ENCODE measurements around the gene NGEF. TPM values are rescaled to one million over a fixed set of nuclear protein-coding genes. Genes with fewer than 3 reads are reported as not detected.

Gene NGEF
- total and polyA plus RNA-seq, 10 of the 15 experiments (the other 5 are each of a cell fraction or from before 2014, with no cell fraction given), result 0.12 TPM; not detected in 9

DNA sequence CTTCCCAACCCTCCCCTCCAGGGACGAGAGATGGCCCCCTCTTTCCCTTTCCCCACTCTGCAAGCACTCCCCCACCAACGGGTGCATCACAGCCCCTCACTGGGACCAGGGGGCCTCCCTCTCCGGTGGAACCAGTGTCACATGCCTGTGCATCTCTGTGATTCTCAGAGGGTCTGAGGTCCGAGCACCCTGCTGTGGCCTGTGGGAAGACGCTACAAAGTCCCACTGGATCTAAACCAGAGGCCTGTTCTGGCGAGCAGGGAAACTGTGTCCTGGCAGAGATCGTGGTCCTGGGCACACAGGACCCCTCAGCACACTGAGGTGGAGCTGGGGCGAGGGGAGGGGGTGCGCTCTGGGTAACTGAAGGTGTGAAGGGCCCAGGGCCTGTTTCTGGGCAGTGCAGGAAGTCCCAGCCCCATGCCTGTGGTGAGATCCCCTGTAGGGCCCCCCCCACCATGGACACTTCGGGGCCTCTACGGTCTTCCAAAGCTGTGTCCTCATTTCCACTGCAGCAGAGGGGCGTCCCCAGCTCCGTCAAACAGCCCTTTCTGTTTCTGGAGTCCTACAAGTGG, 135.0 kb downstream of the NGEF start (continued):
- TF ChIP-seq, protein P1, sequence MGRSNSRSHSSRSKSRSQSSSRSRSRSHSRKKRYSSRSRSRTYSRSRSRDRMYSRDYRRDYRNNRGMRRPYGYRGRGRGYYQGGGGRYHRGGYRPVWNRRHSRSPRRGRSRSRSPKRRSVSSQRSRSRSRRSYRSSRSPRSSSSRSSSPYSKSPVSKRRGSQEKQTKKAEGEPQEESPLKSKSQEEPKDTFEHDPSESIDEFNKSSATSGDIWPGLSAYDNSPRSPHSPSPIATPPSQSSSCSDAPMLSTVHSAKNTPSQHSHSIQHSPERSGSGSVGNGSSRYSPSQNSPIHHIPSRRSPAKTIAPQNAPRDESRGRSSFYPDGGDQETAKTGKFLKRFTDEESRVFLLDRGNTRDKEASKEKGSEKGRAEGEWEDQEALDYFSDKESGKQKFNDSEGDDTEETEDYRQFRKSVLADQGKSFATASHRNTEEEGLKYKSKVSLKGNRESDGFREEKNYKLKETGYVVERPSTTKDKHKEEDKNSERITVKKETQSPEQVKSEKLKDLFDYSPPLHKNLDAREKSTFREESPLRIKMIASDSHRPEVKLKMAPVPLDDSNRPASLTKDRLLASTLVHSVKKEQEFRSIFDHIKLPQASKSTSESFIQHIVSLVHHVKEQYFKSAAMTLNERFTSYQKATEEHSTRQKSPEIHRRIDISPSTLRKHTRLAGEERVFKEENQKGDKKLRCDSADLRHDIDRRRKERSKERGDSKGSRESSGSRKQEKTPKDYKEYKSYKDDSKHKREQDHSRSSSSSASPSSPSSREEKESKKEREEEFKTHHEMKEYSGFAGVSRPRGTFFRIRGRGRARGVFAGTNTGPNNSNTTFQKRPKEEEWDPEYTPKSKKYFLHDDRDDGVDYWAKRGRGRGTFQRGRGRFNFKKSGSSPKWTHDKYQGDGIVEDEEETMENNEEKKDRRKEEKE (IDR thresholded peaks at IDR 0.05), result no peak
- TF ChIP-seq, protein P2, sequence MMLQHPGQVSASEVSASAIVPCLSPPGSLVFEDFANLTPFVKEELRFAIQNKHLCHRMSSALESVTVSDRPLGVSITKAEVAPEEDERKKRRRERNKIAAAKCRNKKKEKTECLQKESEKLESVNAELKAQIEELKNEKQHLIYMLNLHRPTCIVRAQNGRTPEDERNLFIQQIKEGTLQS (IDR thresholded peaks at IDR 0.05; ENCODE audit: borderline replicate concordance, extremely low read depth, low read depth, low read length), result no peak
- TF ChIP-seq, protein P3, sequence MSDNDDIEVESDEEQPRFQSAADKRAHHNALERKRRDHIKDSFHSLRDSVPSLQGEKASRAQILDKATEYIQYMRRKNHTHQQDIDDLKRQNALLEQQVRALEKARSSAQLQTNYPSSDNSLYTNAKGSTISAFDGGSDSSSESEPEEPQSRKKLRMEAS (IDR thresholded peaks at IDR 0.05; ENCODE audit: low read depth, low read length), result no peak
- TF ChIP-seq FOXM1 (IDR thresholded peaks at IDR 0.05; ENCODE audit: low read depth, low read length), result no peak
- TF ChIP-seq CHD2 (IDR thresholded peaks at IDR 0.05; ENCODE audit: borderline replicate concordance, low read depth, low read length), result no peak
- TF ChIP-seq ZBTB4 (CRISPR knock-in tag; IDR thresholded peaks at IDR 0.05), result no peak
- TF ChIP-seq, protein P4, sequence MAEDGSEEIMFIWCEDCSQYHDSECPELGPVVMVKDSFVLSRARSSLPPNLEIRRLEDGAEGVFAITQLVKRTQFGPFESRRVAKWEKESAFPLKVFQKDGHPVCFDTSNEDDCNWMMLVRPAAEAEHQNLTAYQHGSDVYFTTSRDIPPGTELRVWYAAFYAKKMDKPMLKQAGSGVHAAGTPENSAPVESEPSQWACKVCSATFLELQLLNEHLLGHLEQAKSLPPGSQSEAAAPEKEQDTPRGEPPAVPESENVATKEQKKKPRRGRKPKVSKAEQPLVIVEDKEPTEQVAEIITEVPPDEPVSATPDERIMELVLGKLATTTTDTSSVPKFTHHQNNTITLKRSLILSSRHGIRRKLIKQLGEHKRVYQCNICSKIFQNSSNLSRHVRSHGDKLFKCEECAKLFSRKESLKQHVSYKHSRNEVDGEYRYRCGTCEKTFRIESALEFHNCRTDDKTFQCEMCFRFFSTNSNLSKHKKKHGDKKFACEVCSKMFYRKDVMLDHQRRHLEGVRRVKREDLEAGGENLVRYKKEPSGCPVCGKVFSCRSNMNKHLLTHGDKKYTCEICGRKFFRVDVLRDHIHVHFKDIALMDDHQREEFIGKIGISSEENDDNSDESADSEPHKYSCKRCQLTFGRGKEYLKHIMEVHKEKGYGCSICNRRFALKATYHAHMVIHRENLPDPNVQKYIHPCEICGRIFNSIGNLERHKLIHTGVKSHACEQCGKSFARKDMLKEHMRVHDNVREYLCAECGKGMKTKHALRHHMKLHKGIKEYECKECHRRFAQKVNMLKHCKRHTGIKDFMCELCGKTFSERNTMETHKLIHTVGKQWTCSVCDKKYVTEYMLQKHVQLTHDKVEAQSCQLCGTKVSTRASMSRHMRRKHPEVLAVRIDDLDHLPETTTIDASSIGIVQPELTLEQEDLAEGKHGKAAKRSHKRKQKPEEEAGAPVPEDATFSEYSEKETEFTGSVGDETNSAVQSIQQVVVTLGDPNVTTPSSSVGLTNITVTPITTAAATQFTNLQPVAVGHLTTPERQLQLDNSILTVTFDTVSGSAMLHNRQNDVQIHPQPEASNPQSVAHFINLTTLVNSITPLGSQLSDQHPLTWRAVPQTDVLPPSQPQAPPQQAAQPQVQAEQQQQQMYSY (CRISPR knock-in tag; IDR thresholded peaks at IDR 0.05), result no peak
